Stimulated activated effector memory CD8-positive, alpha-beta T cell treated with anti-CD3 and anti-CD28 coated beads, Interleukin-12 subunit alpha, Interleukin-12 subunit beta, amount 100 ng/mL, for 72 hours (primary cell): ENCODE measurements around the gene DNAJC5.
"Not testable (repeated sequence)": the region's sequence is repeated elsewhere in the genome, so short reads cannot be mapped to it uniquely, and the experiment has no call there.

ENCODE experiments used
- ATAC-seq: fragments of 150-1000 bp; cut with Tn5 transposase; 2 replicates; pipeline ENCODE4 v1.10.0; 2021
- DNase-seq, 2 donors: peaks; one replicate each; pipeline ENCODE4 v3.0.0; 2021 to 2022; ENCODE audit warnings: low spot score in 2 of 2
- H3K27ac Mint-ChIP-seq: one replicate; pipeline ENCODE4 v1.8.0; 2022; ENCODE audit warnings: mild to moderate bottlenecking, mixed read lengths
- H3K36me3 Mint-ChIP-seq: one replicate; pipeline ENCODE4 v1.8.0; 2022; ENCODE audit warnings: mild to moderate bottlenecking, mixed read lengths
- H3K4me1 Mint-ChIP-seq: one replicate; pipeline ENCODE4 v1.8.0; 2022; ENCODE audit warnings: mixed read lengths
- H3K4me3 Mint-ChIP-seq: one replicate; pipeline ENCODE4 v1.8.0; 2022; ENCODE audit warnings: mild to moderate bottlenecking, mixed read lengths
- H3K9me3 Mint-ChIP-seq: one replicate; pipeline ENCODE4 v1.8.0; 2022; ENCODE audit warnings: mixed read lengths

DNAJC5 gene

GRCh38 chr20:63967330-63968135 is 72.6 kb downstream of the DNAJC5 start:
- DNase-seq (no peak), ATAC-seq (no peak)
- Mint-ChIP-seq H3K9me3 (peaks cover 2% of the 10 kb centered on the region), H3K27ac (peak overlapping the region; percentile 91), H3K36me3 (peaks cover 33% of the 10 kb centered on the region), H3K4me3 (peak overlapping the region; percentile 81), H3K4me1 (peaks cover 9% of the 10 kb centered on the region)

DNA sequence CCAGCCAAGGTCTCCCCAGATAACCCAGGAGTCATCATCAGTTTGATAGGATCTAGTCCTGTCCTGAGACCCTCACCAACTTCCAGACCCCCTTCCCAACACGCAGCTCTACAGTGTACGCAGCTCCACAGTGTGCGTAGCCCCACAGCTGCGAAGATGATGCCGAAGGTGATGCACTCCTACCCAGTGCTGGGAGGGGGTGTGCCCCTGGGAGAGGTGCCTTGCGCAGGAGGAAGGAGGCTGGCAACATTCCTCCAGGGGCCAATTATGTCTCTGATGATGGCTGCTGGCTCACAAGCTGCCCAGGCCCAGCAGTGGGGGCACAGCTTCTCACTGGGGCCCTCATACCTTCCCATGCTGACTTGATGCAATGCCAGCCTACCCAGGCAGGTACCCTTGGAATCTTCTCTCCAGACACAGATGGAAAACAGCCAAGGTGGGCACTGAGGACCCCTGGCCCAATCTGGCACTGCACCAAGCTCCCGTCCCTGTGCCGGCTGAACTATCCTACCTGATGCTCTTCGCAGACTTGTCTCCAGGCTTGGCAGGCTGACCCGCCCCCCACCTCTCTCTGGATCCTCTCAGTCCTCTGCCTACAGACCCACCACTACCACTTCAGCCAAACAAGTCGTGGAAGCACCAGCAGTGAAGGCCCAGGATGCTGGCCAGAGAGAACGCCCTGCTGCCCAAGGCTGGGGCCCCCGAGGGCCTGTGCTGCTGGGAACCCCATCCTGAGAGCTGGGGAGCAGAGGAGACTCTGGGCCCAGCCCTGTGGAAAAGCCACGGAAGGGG is 73.4 kb downstream of the DNAJC5 start:
- DNase-seq (no peak), ATAC-seq (no peak)
- Mint-ChIP-seq H3K4me3 (peak overlapping the region; percentile 81), H3K36me3 (peaks cover 37% of the 10 kb centered on the region), H3K9me3 (peaks cover 2% of the 10 kb centered on the region), H3K27ac (peak overlapping the region; percentile 91), H3K4me1 (peaks cover 17% of the 10 kb centered on the region)

GRCh38 chr20:63968928-63969760 is 74.2 kb downstream of the DNAJC5 start:
- Mint-ChIP-seq H3K9me3 (peaks cover 2% of the 10 kb centered on the region), H3K4me3 (peak overlapping the region; percentile 81), H3K4me1 (peaks cover 25% of the 10 kb centered on the region), H3K27ac (peak overlapping the region; percentile 91), H3K36me3 (peaks cover 45% of the 10 kb centered on the region)
- ATAC-seq: peak; percentile 20
- DNase-seq: peak in 1 of 2 donors; percentile 57

DNA sequence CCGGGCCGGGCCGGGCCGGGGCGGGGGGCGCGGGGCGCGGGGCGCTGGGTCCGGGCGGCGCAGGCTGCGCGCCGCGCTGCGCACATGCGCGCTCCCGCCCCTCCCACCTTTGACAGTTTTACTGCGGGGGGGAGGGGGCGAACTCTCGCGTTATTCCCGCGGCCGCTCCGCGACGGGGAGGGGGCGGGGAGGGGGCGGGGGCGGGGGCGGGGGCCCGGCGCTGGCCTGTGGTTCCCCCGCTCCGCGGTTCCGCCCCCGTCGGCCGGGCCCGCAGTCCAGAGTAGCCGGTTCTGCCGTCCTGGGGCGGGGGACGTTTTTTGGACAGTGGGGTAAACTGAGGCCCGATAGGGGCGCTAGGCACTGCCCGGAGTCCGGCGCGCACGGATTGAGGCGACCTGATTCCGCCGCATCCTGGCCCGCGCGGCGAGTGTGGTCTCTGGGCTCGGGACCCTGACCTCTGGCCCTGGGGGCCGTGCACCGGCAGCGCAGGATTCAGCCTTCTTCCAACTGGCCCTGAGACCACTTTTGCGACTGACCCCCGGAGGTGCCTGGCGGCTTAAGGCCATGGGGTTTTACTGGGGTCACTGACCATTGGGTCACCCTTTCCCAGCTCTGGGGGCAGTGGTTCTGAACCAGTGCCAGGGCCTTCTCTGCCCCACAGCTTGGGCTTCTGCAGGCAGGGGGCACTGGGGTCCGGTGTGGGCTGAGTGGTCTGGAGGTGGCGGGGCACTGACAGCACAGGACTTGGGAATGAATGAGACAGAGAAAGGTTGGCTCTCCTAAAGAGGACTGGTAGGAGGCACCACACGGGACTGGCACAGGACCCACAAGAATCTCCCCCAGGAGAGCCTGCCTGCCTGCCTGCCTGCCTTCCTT is 75.2 kb downstream of the DNAJC5 start, which contains the start of gene ZNF512B:
Gene ZNF512B (minus strand): TSS at position 93 of the 876 bp plus-strand sequence. CDS start 1,980 bp downstream, outside the sequence.
- peaks cover 2% of the 10 kb centered on the region for H3K9me3 Mint-ChIP-seq
- H3K4me3 Mint-ChIP-seq: peak within 1 kb of the TSS; percentile 81
- H3K36me3 Mint-ChIP-seq: peaks cover 54% of the 10 kb centered on the region
- ATAC-seq: peak; percentile 27
- peak within 1 kb of the TSS; percentile 91 for H3K27ac Mint-ChIP-seq
- peak in 1 of 2 donors; percentile 75 for DNase-seq
- peaks cover 26% of the 10 kb centered on the region for H3K4me1 Mint-ChIP-seq

GRCh38 chr20:63970714-63971431 is 75.9 kb downstream of the DNAJC5 start:
- peak overlapping the region; percentile 63 for H3K27ac Mint-ChIP-seq
- peaks cover 28% of the 10 kb centered on the region for H3K4me1 Mint-ChIP-seq
- H3K9me3 Mint-ChIP-seq: peaks cover 2% of the 10 kb centered on the region
- ATAC-seq: no peak
- peaks cover 62% of the 10 kb centered on the region for H3K36me3 Mint-ChIP-seq
- DNase-seq: peak in 1 of 2 donors; percentile 54
- H3K4me3 Mint-ChIP-seq: peak overlapping the region; percentile 42

GRCh38 chr20:63971960-63972311 is 77.0 kb downstream of the DNAJC5 start:
- Mint-ChIP-seq H3K4me1 (peaks cover 39% of the 10 kb centered on the region), H3K36me3 (peaks cover 73% of the 10 kb centered on the region)
- H3K4me3 Mint-ChIP-seq, H3K9me3 Mint-ChIP-seq, DNase-seq, H3K27ac Mint-ChIP-seq, ATAC-seq: not testable (repeated sequence)

DNA sequence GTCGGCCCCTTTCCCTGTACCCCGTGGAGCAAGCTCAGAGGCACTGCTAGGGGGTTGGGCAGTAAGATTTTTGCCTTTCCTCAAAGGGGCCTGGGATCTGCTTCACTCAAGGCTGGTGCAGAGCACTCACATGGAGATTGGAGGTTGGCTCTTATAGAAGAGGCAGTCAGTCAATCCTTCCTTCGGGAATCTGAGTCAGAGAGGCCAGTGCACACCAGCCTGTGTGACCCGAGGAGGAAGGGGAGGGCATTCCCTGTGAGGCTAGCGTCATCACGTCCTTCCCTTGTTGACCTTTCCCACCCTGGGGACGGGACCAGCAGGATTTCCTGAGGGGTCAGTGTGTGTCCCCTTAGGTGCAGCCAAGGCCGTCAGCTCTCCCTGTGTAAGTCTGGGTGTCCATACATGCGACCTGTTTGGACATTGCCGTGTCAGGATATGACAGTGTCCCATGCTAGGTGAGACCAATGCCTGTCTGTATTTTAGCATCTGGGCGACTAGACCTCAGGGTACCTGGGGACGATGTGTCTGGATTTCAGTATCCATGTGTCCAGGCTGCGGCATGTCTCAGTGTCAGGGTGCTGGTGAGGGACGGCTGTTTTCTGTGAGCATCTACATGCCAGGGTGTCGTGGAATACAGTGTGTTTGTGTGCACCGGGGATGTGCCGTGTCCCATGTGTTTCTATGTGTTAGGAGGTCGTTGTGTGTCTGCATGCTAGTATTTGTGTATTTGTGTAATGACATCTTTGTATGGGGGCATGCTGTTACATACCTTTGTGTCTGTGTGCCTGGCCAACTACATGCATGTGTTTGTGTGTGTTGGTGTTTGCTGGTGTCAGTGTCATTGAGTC is 77.6 kb downstream of the DNAJC5 start:
- ATAC-seq (no peak), DNase-seq (peak in 1 of 2 donors; percentile 52)
- Mint-ChIP-seq H3K4me1 (peaks cover 45% of the 10 kb centered on the region), H3K4me3 (no peak overlapping the region), H3K9me3 (no peaks in the 10 kb centered on the region), H3K27ac (peak overlapping the region; percentile 82), H3K36me3 (peaks cover 79% of the 10 kb centered on the region)

DNA sequence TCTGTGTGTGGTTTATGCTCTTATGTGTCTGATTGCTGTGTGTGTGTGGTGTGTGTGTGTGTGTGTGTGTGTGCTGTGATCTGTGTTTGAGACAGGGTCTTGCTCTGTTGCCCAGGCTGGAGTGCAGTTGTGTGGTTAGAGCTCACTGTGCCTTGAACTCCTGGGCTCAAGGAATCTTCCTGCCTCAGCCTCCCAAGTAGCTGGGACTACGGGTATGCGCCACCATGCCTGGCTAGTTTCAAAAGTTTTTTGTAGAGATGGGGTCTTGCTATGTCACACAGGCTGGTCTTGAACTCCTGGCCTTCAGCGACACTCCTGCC is 78.2 kb downstream of the DNAJC5 start:
- Mint-ChIP-seq H3K4me1 (peaks cover 50% of the 10 kb centered on the region), H3K27ac (peak overlapping the region; percentile 82), H3K9me3 (no peaks in the 10 kb centered on the region), H3K4me3 (no peak overlapping the region), H3K36me3 (peaks cover 85% of the 10 kb centered on the region)
- no peak for DNase-seq
- no peak for ATAC-seq

DNA sequence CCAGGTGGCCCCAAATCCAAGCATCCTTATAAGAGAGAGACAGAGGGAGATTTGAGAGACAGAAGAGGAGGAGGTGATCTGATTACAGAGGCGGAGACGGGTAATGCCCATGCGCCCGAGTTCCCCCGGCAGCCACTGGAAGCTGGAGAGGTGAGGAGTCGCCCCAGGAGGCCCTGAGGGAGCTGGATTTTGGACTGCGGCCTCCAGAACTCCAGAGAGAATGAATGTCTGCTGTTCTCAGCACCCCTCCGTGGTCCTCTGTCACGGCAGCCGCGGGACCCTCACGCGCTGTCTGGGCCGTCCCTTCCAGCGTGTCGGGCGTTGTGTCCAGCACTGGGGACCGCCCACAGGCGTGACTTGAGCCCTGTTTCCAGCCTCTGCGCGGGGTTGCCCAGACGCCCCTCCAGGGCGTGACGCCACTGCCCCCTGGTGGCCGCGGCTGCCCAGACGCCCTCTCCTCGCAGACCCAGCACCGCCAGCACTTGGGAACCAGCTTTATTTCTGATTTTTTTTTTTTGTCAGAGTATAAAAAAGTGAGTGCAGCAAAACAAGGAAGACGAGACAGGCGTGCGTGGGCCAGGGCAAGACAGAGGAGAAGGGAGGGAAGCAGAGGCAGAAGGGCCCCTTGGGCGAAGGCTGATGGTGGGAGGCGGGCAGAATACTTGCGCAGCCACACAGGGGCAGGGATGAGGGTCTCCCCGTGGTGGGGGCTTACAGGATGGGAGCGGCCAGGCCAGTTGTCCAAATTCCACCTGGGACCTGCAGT is 78.9 kb downstream of the DNAJC5 start:
- Mint-ChIP-seq H3K4me3 (no peak overlapping the region), H3K9me3 (no peaks in the 10 kb centered on the region), H3K27ac (peak overlapping the region; percentile 82), H3K4me1 (peaks cover 50% of the 10 kb centered on the region), H3K36me3 (peaks cover 83% of the 10 kb centered on the region)
- DNase-seq (peak; percentile 85 to 89), ATAC-seq (peak; percentile 46)

DNA sequence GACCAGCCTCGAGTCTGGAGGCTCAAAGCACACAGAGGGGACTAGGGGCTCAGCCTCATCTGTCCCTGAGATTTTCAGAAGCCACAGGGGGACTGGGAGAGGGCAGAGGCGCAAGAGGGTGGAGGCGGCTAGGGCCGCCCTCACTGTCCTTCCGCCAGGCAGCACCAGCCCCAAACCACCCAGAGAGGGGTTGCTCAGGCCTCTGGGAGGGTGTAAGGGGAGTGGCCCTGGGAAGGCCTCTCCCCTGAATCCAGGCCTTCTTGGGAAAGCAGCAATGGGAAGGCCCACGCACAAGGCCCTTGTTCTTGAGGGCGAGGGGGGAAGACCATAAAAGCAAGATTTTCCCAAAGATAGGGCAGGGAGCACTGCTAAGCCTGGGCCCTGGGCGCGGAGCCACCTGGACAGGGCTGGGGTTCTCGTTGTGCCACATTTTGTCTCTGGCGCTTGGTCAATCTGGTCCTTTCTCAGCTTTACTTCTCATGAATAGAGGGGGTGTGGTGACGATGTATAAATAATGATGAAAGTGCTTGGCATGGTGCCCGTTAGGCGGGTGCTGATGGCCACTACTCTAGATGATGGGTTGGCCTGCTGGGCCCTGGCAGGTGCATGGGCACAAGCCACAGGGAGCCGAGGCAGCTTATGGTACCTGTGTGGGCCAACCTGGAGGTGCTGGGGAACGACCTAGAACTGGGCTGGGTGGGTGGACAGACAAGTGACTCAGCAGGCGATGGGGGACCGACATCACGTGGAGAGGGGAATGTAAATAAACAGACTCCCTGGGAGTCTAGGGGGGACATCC is 79.7 kb downstream of the DNAJC5 start:
- Mint-ChIP-seq H3K9me3 (no peaks in the 10 kb centered on the region), H3K36me3 (peaks cover 80% of the 10 kb centered on the region), H3K4me1 (peaks cover 47% of the 10 kb centered on the region), H3K27ac (peak overlapping the region; percentile 82), H3K4me3 (no peak overlapping the region)
- ATAC-seq: no peak
- no peak for DNase-seq

- not testable (repeated sequence) for DNase-seq, H3K9me3 Mint-ChIP-seq, ATAC-seq
- peak overlapping the region; percentile 93 for H3K4me3 Mint-ChIP-seq
- H3K4me1 Mint-ChIP-seq: peaks cover 61% of the 10 kb centered on the region
- H3K36me3 Mint-ChIP-seq: peaks cover 76% of the 10 kb centered on the region
- H3K27ac Mint-ChIP-seq: peak overlapping the region; percentile 95
Observed at GRCh38 chr20:63976511-63976910, 81.6 kb downstream of the DNAJC5 start.
